HG02759 (cell line): Measurements from ENCODE around the gene BST2.

Experiments used
- ATAC-seq: cut with Tn5 transposase; IDR thresholded peaks from one replicate; pipeline ENCODE4 v1.9.1; 2021; ENCODE audit warnings: mild to moderate bottlenecking, moderate library complexity; ENCODE audit not compliant: unreplicated experiment

BST2 gene

DNA sequence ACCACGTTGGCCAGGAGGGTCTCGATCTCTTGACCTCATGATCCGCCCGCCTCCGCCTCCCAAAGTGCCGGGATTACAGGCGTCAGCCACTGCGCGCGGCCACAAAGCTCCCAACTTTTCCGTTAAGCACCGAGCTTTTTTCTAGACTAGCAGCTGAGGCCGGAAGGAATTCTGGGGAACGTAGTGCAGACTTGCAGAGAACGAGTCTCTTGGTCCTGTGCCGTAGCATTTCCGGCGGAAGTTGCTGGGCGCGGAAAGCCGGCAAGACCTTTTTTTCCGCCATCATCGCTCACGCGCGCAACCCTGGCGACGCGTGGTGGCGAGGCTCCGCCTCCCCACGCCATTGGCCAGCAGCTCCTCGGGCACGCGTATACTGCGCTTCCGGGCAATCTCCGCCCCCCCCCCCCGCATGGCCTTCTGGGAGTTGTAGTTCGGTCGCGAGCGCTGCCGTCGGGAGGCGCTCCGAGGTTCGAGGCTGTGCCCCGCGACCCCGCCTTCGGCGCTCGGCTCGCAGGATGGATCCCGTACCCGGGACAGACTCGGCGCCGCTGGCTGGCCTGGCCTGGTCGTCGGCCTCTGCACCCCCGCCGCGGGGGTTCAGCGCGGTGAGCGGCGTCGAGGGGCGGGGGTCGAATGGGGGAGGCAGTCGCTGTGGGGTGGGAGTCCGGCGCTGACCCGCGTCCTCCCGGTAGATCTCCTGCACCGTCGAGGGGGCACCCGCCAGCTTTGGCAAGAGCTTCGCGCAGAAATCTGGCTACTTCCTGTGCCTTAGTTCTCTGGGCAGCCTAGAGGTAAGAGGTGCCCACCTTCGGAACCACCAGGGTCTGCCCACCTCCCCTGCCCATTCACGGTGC lies 14.4 kb upstream of the BST2 start, which contains the start of gene MVB12A:
Gene MVB12A, plus strand, starts transcription at position 427 of the 854 bp plus-strand sequence. Its CDS starts 89 bp downstream, at position 516.
- peak; percentile 90 for ATAC-seq

DNA sequence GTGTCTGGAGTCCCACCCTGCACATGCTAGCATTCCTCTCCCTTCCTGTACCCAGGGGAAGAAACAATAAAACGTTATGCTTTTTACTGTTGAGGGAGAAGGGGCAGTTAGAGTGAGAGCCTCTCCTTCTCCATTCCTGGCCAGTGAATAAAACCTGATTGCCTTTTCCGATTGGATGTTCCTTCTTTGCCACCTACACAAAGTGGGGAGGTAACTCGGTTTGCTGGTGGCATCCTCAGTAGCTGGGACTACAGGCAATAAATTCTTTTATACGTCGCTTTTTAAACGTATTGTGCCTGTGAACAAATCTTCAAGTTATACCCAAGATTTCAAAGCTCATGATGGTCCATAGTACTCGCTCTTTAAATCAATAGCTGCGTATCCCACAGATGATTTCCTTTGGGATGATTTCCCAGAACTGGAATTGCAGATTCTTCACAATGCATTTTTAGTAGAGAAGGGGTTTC lies 13.8 kb upstream of the BST2 start:
- no peak for ATAC-seq

DNA sequence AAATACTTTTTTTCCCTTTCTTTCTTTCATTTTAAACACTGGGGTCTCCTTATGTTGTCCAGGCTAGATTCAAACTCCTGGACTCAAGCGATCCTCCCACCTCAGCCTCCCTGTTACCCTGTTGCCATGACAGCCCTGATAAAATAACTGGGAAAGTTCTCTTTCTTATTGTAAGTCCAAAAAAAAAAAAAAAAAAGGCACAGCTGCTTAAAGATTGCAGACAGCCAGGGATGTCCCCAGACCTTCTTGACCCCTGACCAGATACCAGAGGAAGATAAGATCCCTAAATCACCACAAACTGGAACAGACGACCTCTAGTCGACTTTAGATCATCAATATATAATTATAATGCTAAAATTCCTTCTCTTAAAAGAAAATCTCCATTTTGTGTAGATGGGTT lies 13.3 kb upstream of the BST2 start:
- ATAC-seq: no peak

DNA sequence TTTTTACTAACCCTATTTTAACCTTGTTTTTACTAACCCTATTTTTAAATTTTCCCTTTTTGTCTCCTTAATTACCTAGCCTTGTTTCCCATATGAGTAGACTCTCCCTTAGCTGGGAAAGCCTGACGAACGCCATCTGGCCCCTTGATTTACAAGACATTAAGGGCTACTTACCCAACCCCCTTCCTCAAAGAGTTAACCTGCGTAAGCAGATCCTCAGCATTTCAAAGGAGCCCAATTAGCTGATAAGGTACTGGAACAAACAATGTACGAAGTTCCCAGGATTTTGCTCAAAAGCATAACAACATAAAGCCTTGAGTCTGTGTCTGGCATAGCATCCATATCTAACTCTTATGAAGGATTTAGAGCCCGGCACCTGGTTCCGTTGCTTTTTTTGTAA lies 9.7 kb upstream of the BST2 start:
- ATAC-seq: no peak

DNA sequence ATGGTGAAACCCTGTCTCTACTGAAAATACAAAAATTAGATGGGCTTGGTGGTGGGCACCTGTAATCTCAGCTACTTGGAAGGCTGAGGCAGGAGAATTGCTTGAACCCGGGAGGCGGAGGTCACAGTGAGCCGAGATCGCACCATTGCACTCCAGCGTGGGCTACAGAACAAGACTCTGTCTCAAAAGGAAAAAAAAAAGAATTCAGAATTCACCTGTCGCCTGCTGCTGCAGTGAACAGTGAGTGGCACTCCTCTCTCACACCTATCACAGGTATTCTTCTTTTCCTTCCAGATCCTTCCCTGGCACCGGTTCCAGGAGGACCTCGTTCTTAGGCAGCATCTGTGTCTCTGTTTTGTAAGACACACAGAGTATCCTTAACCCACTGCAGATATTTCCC lies 8.7 kb upstream of the BST2 start:
- no peak for ATAC-seq

DNA sequence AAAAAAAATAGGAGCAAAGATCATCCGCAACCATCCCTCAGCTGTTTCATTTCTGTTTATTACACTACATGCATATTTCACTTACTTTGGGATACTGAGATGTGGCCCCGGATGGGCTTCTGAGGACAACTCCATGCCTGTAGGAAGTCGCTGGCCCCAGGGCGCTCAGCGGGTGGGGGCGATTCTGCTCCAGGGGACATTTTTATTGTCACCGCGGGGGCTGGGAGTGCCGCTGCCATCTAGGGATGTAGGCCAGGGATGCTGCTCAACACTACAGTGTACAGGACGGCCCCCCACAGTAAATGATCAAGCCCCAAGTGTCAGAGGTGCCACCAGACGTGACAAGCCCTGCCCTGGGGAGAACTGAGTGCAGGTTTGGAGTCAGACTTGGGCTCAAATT lies 6.4 kb upstream of the BST2 start:
- no peak for ATAC-seq

DNA sequence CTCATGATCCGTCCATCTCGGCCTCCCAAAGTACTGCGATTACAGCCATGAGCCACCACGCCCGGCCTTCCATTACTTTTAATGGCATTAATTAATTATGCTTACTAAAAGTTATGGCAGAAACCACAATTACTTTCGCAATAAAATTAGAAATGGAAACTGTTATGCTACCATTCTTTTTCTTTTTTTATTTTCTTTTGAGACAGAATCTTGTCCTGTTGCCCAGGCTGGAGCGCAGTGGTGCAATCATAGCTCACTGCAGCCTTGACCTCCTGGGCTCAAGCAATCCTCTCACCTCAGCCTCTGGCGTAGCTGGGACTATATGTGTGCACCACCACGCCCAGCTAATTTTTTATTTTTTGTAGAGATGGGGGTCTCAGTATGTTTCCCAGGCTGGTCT lies 4.6 kb upstream of the BST2 start:
- ATAC-seq: no peak

DNA sequence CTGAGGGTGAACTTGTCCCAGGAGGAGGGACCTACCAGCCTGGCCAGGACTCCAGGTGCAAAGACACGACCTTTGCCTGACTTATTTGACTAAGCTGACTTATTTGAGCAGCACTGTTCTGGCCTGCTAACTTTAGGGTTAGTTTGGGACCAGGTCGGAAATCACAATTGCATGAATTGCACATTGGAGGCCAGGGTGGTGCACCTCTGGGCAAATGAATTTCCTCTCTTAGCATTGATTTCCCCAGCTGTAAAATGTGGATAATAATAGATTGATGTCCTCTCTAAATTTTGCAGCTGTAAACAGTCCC lies 1.4 kb upstream of the BST2 start:
- no peak for ATAC-seq

DNA sequence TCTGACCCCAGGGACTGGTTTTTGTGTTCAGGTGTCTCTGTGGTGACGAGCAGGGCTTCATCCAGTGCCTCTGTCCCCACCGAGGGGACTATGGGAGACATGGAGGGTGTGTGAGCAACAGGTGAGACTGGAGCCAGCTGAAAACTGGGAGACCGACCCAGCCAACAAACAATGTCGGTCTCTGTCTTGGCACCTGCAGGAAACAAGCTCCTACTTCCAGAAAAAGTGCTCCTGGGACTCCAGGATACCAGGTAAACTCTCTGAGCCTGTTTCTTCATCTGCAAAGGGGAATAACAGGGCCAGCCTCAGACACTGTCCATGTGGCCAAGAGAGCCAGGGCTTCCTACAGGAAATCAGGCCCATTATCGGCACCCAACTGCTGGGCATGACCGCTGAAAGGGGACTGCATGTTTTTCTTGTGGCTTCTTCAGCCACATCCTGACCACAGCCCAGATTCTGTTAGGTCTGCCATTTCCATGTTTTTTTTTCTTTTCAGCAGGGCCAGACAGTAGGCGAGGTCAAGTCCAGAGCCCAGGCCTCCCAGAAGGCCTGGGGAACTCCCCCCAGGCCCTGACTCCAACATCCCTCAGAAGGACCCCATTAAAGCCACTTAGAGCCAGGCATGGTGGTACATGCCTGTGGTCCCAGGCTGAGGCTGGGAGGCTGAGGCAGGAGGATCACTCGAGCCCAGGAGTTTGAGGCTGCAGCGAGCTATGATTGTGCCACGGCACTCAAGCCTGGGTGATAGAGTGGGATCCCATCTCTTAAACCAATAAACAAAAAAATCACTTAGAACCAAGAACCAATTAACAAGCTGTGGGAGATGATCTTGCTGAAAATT lies 836 bp upstream of the BST2 start:
- peak; percentile 41 for ATAC-seq

DNA sequence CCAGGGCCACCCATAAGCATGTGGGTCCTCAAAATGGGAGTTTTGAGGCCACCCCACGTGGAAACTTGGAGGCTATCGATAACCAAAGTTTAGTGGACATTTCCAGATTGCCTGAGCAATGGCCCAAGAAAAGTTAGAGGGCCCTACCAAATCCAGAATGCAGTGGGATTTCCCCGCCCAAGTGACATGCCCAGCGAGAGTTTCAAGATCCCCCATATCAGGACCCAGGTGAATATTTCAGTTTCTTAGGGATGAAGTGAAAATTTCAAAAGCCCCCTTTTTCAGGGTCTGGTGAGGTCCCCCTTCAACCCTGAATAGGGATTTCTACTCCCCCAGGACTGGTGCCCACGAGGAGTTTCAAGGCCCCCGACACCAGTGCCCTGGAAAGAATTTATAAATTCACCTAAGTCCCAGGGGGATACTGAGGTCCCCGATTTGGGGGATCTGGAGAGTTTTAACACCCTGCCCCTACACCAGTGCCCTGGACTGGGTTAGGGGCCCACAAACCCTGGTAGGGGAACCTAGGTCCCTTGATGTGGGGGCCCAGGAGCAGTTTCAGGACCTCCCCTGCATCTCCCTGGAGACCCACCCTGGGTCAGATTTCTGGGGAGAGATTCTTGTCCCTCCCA lies 695 bp downstream of the BST2 start:
- ATAC-seq: no peak

DNA sequence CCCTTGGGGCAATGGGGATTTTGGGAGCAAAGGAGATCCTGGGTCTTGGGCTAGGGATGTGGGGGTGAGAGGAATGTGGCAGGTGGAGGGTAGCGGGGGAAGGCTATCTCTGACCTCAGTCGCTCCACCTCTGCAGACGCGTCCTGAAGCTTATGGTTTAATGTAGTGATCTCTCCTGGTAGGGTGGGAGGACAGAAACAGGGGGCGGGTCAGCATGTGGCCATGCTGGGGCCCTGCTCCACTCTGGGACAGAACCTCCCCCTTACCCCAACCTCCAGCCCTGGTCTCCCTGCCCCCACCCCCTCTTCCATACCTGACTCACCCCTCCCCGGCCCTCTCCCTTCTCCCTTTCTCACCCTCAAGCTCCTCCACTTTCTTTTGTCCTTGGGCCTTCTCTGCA lies 1.4 kb downstream of the BST2 start:
- ATAC-seq: no peak

DNA sequence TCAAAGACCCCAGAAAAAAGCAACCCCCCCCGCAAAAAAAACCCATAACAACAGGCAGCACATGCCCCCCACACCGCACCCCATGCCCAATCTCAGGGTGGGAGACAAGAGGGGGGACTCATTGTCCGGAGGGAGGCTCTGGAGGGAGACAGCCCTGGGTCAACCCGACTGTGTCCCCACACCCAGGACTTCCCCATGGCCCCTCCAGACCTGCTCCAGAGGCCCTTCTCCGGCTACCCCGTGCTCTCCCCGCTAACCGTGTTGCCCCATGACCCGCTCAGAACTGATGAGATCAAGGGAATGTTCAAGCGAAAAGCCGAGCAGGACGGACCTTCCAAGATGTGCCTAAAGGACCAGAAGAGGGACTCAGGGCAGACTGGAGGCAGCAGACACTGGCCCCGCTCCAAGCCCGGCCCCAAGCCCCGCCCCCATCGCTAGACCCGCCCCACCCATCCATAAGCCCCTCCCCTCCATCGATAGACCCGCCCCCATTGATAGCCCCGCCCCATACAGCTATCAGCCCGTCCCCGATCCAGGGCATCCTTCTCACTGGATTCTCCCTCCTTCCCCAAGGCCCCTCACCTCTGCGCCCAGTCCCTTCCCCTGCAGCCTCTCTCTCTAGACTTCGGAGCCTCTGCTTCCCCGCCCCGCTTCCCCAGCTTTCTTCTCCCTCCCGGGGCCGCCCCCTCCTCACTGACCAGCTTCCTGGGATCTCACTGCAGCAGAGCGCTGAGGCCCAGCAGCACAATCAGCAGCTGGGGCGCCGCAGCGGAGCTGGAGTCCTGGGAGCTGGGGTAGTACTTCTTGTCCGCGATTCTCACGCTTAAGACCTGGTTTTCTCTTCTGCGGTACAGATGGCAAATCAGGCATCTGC lies 2.2 kb downstream of the BST2 start:
- ATAC-seq: no peak

DNA sequence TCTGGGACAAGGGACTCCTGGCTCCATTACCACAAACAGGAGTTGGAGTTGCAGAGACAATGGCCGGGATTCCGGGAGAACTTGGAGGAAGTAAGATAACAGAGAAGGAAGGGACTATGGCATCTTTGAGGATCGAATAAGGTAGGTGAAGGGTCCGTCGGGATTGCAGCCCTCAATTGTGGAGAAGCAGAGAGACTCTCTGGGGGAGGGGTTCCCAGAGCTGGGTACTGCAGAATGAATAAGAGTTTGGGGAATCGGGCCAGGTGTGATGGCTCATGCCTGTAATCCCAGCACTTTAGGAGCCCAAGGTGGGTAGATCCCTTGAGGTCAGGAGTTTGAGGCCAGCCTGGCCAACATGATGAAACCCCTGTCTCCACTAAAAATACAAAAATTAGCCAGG lies 3.8 kb downstream of the BST2 start:
- no peak for ATAC-seq

DNA sequence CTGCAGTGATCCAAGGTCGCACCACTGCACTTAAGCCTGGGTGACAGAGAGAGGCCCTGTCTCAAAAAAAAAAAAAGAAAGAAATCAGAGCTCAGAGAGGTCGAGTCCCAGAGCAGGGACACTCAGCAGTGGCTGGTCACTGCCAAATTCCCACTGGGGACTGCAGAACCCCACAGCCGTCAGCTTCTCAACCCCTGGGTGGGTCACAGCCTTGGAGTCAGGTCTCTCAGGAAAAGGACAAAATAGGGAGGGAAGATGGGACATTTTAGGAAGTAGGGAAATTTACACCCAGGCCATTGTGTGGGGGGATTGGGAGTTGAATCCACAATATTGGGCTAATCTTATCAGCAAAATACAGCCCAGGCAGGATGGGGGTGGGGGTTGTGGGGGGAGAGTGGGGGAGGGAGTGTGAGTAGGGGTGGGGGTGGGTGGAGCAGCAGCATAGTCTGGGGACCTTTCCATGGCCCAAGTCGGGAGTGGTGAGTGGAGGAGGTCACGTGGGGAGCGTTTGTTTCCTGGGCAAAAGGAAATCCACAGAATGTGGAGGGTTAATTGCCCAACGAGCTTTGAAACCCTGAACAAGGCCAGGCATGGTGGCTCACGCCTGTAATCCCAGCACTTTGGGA lies 6.4 kb downstream of the BST2 start:
- no peak for ATAC-seq

DNA sequence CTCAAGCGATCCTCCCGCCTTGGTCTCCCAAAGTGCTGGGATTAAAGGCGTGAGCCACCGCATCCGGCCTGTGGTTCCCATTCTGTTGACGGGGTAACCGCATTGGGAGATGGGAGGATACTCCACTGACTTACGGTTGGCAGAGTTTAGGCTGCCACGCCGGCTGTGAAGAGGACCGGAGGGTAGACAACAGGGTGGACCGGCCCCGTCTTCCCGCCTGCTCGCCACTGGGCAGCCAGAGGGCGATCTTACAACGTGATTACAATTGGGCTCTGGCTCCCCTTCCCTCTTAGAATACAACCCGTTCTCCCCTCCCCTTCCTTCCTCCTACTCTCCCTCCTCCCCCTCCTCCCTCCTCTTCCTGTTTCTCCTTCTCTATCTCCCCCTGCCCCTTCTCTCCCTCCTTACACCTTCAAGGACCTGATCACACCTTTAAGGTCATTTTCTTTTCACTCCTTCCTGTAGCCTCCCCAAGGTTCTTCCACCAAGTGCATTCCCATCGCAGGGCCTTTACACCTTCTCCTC lies 10.5 kb downstream of the BST2 start:
- no peak for ATAC-seq

DNA sequence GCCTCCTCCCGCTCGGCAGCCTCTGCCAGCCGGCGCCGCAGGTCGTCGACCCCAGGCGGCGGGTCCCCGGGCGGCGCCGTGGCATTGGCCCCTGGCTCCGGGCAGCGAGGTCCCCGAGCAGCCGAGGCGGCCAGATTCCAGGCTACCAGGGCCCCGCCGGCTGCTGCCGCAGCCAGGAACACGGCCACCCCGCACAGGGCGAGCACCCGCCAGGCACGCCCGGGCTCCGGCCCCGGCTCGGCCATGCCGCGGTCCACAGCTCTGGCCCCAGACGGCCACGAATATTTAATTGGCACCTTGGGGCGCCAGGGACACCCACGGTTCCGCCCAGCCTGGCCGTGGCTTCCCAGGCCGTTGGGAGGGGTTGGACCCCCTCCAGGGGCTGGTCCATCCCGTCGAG lies 11.5 kb downstream of the BST2 start, which contains the start of gene CCDC194:
Gene CCDC194, minus strand, starts transcription at position 283 of the 400 bp plus-strand sequence. Its CDS starts 38 bp downstream, at position 245.
- no peak for ATAC-seq

DNA sequence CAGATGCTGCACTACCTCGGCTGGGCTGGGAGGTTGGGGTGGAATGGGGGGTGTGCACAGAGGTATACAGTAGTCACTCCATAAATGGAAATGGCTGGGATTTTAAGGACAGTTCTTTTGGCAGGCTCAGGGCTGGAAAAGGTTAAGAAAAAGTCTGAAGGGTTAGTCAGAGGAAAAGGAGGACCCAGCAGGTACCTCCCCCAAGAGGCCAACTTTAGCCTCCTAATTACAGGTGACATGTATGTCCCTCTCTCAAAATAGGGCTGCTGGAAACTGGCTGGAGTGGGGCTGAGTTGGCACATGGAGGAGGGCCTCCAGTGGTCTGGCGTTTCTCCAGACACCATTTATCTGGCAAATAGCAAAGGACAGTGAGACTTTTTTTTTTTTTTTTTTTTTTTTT lies 12.4 kb downstream of the BST2 start:
- no peak for ATAC-seq

DNA sequence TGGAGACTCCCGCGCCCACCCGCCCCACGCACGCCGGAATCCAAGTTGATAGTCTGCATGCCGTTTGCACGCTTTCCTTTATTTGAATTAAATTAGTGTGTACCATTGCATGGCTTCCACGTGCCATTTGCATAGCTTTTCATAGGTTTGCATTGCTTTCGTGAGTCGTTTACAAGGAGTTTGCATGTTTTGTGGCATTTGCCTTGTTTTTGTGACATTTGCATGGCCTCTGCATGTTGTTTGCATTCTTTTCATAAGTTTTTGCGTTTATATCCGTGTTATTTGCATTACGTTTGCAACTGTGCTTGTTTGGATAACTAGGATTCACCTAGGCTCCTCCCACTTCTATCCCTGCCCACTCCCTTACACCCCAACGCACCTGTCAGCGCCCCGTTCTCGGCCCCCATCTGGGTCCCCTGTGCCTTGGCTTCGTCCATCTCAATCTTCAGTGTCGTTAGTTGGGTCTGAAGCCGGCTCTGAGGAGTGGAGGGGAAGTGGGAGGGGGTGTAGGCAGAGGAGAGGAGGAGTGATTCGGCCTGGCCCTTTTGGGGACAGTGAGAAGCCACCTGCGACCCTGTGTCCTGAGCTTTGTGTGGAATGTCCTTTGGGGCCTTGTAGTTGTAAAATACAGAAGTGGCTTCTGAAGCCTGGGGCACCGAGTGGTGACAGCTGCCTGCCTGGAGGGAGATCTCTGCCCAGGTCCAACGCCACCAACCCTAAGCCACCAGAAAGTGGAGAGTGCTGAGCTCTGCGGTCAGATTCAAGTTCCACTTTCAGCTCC lies 13.9 kb downstream of the BST2 start:
- peak; percentile 14 for ATAC-seq
